Heart left ventricle (tissue), 16 donors: ENCODE data around the gene XRCC6. TPM values are rescaled to one million over a fixed set of nuclear protein-coding genes. Genes with fewer than 3 reads are reported as not detected.

Experiments
- ATAC-seq, 4 donors: fragments of 200-7000 bp; cut with Tn5 transposase; one replicate each; pipeline ENCODE4 v1.9.1; 2020 to 2022; ENCODE audit warnings: moderate library complexity in 4 of 4, mild to moderate bottlenecking in 3 of 4, moderate number of reproducible peaks in 1 of 4
- DNase-seq, 5 donors: peaks; one replicate each; pipeline ENCODE4 v3.0.0-alpha.2; 2020
- H3K27ac ChIP-seq, 12 donors: fragments of 200-600 bp; sonication (generic) in 4 of 12; one replicate each; pipeline versions ENCODE4 v1.5.0 to v1.8.0; 2016 to 2022; ENCODE audit warnings: mild to moderate bottlenecking in 2 of 12
- H3K27me3 ChIP-seq, 9 donors: fragments of 200-600 bp; sonication (generic) in 2 of 9; one replicate each; pipeline versions ENCODE4 v1.5.1 to v1.8.0; 2016 to 2022; ENCODE audit warnings: mild to moderate bottlenecking in 3 of 9
- H3K36me3 ChIP-seq, 9 donors: fragments of 200-600 bp; sonication (generic) in 2 of 9; one replicate each; pipeline versions ENCODE4 v1.5.0 to v1.8.0; 2018 to 2022; ENCODE audit warnings: mild to moderate bottlenecking in 2 of 9
- H3K4me1 ChIP-seq, 12 donors: fragments of 200-600 bp; sonication (generic) in 4 of 12; one replicate each; pipeline versions ENCODE4 v1.5.0 to v1.8.0; 2016 to 2022; ENCODE audit warnings: mild to moderate bottlenecking in 3 of 12
- H3K4me3 ChIP-seq, 12 donors: fragments of 200-600 bp; sonication (generic) in 4 of 12; one replicate each; pipeline versions ENCODE4 v1.5.0 to v1.8.0; 2017 to 2022; ENCODE audit warnings: mild to moderate bottlenecking in 9 of 12, moderate library complexity in 4 of 12
- H3K9me3 ChIP-seq, 12 donors: fragments of 200-600 bp; sonication (generic) in 4 of 12; one replicate each; pipeline versions ENCODE4 v1.5.0 to v1.8.0; 2016 to 2022; ENCODE audit warnings: mild to moderate bottlenecking in 1 of 12
- CTCF ChIP-seq, 12 donors: fragments of 200-600 bp; sonication (generic) in 4 of 12; IDR thresholded peaks; one replicate each; pipeline versions ENCODE4 v1.5.0 to v1.8.0; 2018 to 2022; ENCODE audit warnings: antibody characterized with exemption in 12 of 12, mild to moderate bottlenecking in 5 of 12
- POLR2A ChIP-seq, 2 donors: fragments of 450-650 bp; IDR thresholded peaks; one replicate each; pipeline ENCODE4 v1.6.1; 2017; ENCODE audit warnings: antibody characterized with exemption in 2 of 2, mild to moderate bottlenecking in 2 of 2, moderate library complexity in 2 of 2
- WGBS, 4 donors: extraction: QIAGEN DNeasy Blood & Tissue Kit in 2 of 4; methylation state at CpG; one replicate each; pipeline versions ENCODE4 v1.1.5 to v1.1.7; 2013 to 2018; 5-methylcytosine and 5-hydroxymethylcytosine counted together
- intact Hi-C, 10 donors: fragments of 100-400 bp; cut with DNase I; formaldehyde crosslinking; loops; one replicate each; pipeline versions ENCODE4 v1.11.1 to v1.14.2; 2022
- polyA plus RNA-seq, 2 donors: library from polyadenylated mRNA; stranded (reverse); fragments of 200-250 nt; gene quantifications; one replicate each; pipeline ENCODE4 v1.2.3, GENCODE V29; 2013
- total RNA-seq, 9 donors: library from RNA; depleted of rRNA in 2 of 9; stranded (reverse); fragments of >200 nt in 2 of 9; fragmentation: NEBNext Ultra II Directional in 3 of 9; extraction: Animal tissue kit (Norgen Biotek cat#: 25700) in 3 of 9; gene quantifications; one replicate each; pipeline versions ENCODE4 v1.1.0 to v1.2.4, GENCODE V29; 2016 to 2023
- donor health status: ischemic (EF 13 %, LVEDD 7.1; RV severe dilation, severe dysfunction).
- donor health status: healthy with polysubstance abuse.
- donor health status: DM: no; HTN: yes; CAD: no.
- donor health status: DM: no; HTN: no; CAD: no.
- donor health status: ischemic (EF 25% LVEDD 6.9; RV normal size, moderate dysfunction).
- donor health status: ischemic (EF 25% LVEDD 5.7; RV mildly dilated, moderate dysfunction).
- donor health status: healthy.
- donor health status: DM: yes; HTN: yes; CAD: no.
- donor health status: ischemic (EF 35%, LVEDD 5.7; RV mildly dilated, moderate dysfunction).
- donor health status: nonischemic (EF 11% LVEDD 7.7; RV severe dilation, severe dysfunction).
- donor health status: DM: yes; HTN: yes; CAD: no.
- donor health status: PGD.
- donor health status: ischemic (EF 29% LVEDD 5.4; RV normal size, mild dysfunction).
- donor health status: nonischemic (EF 23%, LVEDD 6.1; RV moderate dilation, normal function).

The XRCC6 gene
- total and polyA plus RNA-seq, 11 donors: 123 to 231 (median 176) TPM

- Histone ChIP-seq H3K36me3 (peaks cover 0 to 59% (median 41%) of the 10 kb centered on the region in 9 donors), H3K4me1 (peaks cover 0 to 8% (median 0%) of the 10 kb centered on the region in 12 donors), H3K9me3 (no peaks in the 10 kb centered on the region), H3K27ac (peak overlapping the region in 2 of 12 donors; percentile 9 to 26), H3K4me3 (no peak overlapping the region), H3K27me3 (no peaks in the 10 kb centered on the region)
- ATAC-seq (peak; percentile 57 to 78 (median 74)), DNase-seq (peak in 1 of 5 donors; percentile 48)
- no peak for TF ChIP-seq CTCF (IDR thresholded peaks at IDR 0.05)
- TF ChIP-seq POLR2A (IDR thresholded peaks at IDR 0.05): no peak
- intact Hi-C loops: loop anchor here in 1 of 10 donors (10.0 kb wide), 1 partner anchor 54 kb away; no protein-coding TSS in a partner anchor
- 74 to 91% (median 87%) methylated on average over 3 of the region's 3 CpGs for WGBS, 4 donors
Observed at GRCh38 chr22:41608386-41608785, 12.7 kb upstream of the XRCC6 start.

GRCh38 chr22:41612603-41613306 lies 8.3 kb upstream of the XRCC6 start:
- peaks cover 0 to 23% (median 0%) of the 10 kb centered on the region in 9 donors for H3K36me3 ChIP-seq
- no peaks in the 10 kb centered on the region for H3K27me3 ChIP-seq
- ATAC-seq (no peak), DNase-seq (no peak)
- intact Hi-C loops: no loop called here
- H3K4me3 ChIP-seq: no peak overlapping the region
- H3K4me1 ChIP-seq: peaks cover 0 to 13% (median 0%) of the 10 kb centered on the region in 12 donors
- H3K27ac ChIP-seq: no peak overlapping the region
- no peaks in the 10 kb centered on the region for H3K9me3 ChIP-seq
- 94 to 95% (median 94%) methylated on average over 6 of the region's 6 CpGs for WGBS, 4 donors
- no peak for TF ChIP-seq POLR2A (IDR thresholded peaks at IDR 0.05)
- TF ChIP-seq CTCF (IDR thresholded peaks at IDR 0.05): no peak

- Histone ChIP-seq H3K27me3 (no peaks in the 10 kb centered on the region), H3K9me3 (no peaks in the 10 kb centered on the region), H3K36me3 (peaks cover 0 to 21% (median 0%) of the 10 kb centered on the region in 9 donors), H3K27ac (no peak overlapping the region), H3K4me3 (no peak overlapping the region), H3K4me1 (peaks cover 0 to 16% (median 0%) of the 10 kb centered on the region in 12 donors)
- 92 to 97% (median 94%) methylated on average over 2 of the region's 2 CpGs for WGBS, 4 donors
- intact Hi-C loops: no loop called here
- DNase-seq (no peak), ATAC-seq (no peak)
- TF ChIP-seq POLR2A (IDR thresholded peaks at IDR 0.05) (no peak), CTCF (IDR thresholded peaks at IDR 0.05) (no peak)
Observed at GRCh38 chr22:41613456-41613855, 7.6 kb upstream of the XRCC6 start.

- Histone ChIP-seq H3K4me3 (peak overlapping the region; percentile 40 to 99 (median 92)), H3K27me3 (no peaks in the 10 kb centered on the region), H3K4me1 (peaks cover 0 to 54% (median 32%) of the 10 kb centered on the region in 12 donors), H3K9me3 (no peaks in the 10 kb centered on the region), H3K36me3 (peaks cover 2 to 39% (median 28%) of the 10 kb centered on the region in 9 donors), H3K27ac (peak overlapping the region; percentile 87 to 99 (median 97))
- DNase-seq (peak; percentile 28 to 66 (median 42)), ATAC-seq (peak in 3 of 4 donors; percentile 18 to 31 (median 18))
- TF ChIP-seq POLR2A (IDR thresholded peaks at IDR 0.05) (no peak), CTCF (IDR thresholded peaks at IDR 0.05) (no peak)
- 3 to 9% (median 4%) methylated on average over 6 to 24 of the region's 24 CpGs for WGBS, 4 donors
- intact Hi-C loops: no loop called here
Observed at GRCh38 chr22:41619979-41620588, 1.0 kb upstream of the XRCC6 start.
